Fibroblast of lung (primary cell): ENCODE measurements around the gene TJP3. TPM values are rescaled to one million over a fixed set of nuclear protein-coding genes. Genes with fewer than 3 reads are reported as not detected.

Source experiments
- DNase-seq, 2 donors: peaks; one replicate each; pipeline versions ENCODE4 v3.0.0 to v3.0.0-alpha.2; 2010; ENCODE audit warnings: low read depth in 2 of 2
- H2AFZ ChIP-seq: 2 replicates; pipeline ENCODE4 v1.5.1; 2012; ENCODE audit warnings: low read length, control low read depth, inconsistent platforms
- H3K27ac ChIP-seq: 2 replicates; pipeline ENCODE4 v1.5.1; 2011; ENCODE audit warnings: low read length, control low read depth; ENCODE audit not compliant: insufficient read depth
- H3K27me3 ChIP-seq: 2 replicates; pipeline ENCODE4 v1.5.1; 2011; ENCODE audit warnings: mild to moderate bottlenecking, low read length; ENCODE audit not compliant: control insufficient read depth, insufficient read depth
- H3K36me3 ChIP-seq: 2 replicates; pipeline ENCODE4 v1.5.1; 2011; ENCODE audit warnings: low read length; ENCODE audit not compliant: control insufficient read depth, insufficient read depth
- H3K4me1 ChIP-seq: 2 replicates; pipeline ENCODE4 v1.5.1; 2011; ENCODE audit warnings: low read length; ENCODE audit not compliant: control insufficient read depth, insufficient read depth; ENCODE audit errors: extremely low read depth
- H3K4me2 ChIP-seq: 2 replicates; pipeline ENCODE4 v1.5.1; 2011; ENCODE audit warnings: low read length, control low read depth; ENCODE audit not compliant: insufficient read depth; ENCODE audit errors: extremely low read depth
- H3K4me3 ChIP-seq, 4 experiments: fragments of 200-600 bp in 1 of 4; sonication (generic) in 1 of 4; replicated peaks in 1 of 4; 2 replicates each; pipeline ENCODE4 v1.5.1; 2011 to 2016; ENCODE audit warnings: low read length in 4 of 4, low read depth in 3 of 4, mild to moderate bottlenecking in 3 of 4, control low read depth in 2 of 4, inconsistent platforms in 1 of 4, mixed read lengths in 1 of 4; ENCODE audit not compliant: insufficient read depth in 1 of 4; ENCODE audit errors: control extremely low read depth in 1 of 4
- H3K79me2 ChIP-seq: 2 replicates; pipeline ENCODE4 v1.5.1; 2012; ENCODE audit warnings: mild to moderate bottlenecking, low read length, inconsistent platforms; ENCODE audit not compliant: control insufficient read depth, insufficient read depth
- H3K9ac ChIP-seq: 2 replicates; pipeline ENCODE4 v1.5.1; 2011; ENCODE audit warnings: mild to moderate bottlenecking, low read length, control low read depth; ENCODE audit not compliant: insufficient read depth
- H3K9me3 ChIP-seq: 2 replicates; pipeline ENCODE4 v1.5.1; 2012; ENCODE audit warnings: low read depth, low read length; ENCODE audit not compliant: control insufficient read depth, insufficient read depth
- H4K20me1 ChIP-seq: 2 replicates; pipeline ENCODE4 v1.5.1; 2011; ENCODE audit warnings: low read length; ENCODE audit not compliant: control insufficient read depth, insufficient read depth; ENCODE audit errors: extremely low read depth
- EZH2 ChIP-seq: IDR thresholded peaks from 2 replicates; pipeline ENCODE4 v1.5.1; 2012; ENCODE audit warnings: low read length, control low read depth, mild to moderate bottlenecking; ENCODE audit errors: missing control alignments
- polyA plus RNA-seq, 2 donors: library from polyadenylated mRNA; depleted of rRNA in 1 of 2; stranded (reverse) in 1 of 2; unstranded in 1 of 2; fragments of >200 nt; gene quantifications; 2 replicates each; pipeline ENCODE4 v1.2.1, GENCODE V29; 2011 to 2012; ENCODE audit warnings: missing spikeins in 1 of 2
- total RNA-seq: library from RNA; depleted of rRNA; stranded (reverse); fragments of >200 nt; gene quantifications from 2 replicates; pipeline ENCODE4 v1.2.1, GENCODE V29; 2014
- TF ChIP-seq, protein P1 (sequence below), 2 donors: IDR thresholded peaks in 1 of 2; conservative IDR thresholded peaks in 1 of 2; 1 replicate in 1 of 2; 2 replicates in 1 of 2; pipeline ENCODE4 v1.5.1; 2011 to 2012; ENCODE audit warnings: low read length in 2 of 2, control low read depth in 1 of 2, inconsistent platforms in 1 of 2, low read depth in 1 of 2, mild to moderate bottlenecking in 1 of 2

TJP3 gene
- total and polyA plus RNA-seq, 2 donors (not counting 1 experiment from before 2014, with no cell fraction given), result not detected

DNA sequence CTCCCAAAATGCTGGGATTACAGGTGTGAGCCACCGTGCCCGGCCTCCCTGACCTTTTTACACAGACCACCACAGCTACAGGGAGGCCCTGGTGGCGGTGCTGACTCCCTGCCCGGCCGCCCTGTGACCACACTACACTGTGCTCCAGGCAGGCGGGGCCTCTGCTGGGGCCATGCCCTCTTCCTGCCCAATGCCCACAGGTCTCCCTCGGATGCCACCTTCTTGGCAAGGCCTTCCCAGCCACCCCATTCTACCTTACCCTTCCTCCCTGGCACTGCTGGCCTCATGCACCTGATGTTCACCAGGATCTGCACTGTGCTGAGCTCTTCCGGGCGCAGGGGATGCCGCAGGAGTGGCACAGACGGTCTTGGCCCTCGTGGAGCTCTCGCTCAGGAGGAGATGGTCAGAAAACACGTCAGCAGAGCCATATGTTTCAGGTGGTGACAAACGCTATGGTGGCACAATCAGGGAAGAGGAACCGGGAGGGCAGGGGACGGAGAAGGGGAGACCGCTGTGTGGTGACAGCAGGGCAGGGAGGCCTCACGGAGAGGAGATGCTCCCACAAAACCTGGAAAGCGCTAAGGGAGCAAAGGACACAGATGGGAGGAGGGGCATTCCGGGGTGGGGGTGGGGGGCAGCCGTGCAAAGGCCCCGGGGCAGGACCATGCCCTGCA lies 12.1 kb upstream of the TJP3 start:
- TF ChIP-seq EZH2, result no peak
- Histone ChIP-seq H2AFZ (no peak overlapping the region), H3K4me3 (no peak overlapping the region), H3K27me3 (no peaks in the 10 kb centered on the region), H3K9me3 (no peaks in the 10 kb centered on the region), H3K79me2 (peaks cover 46% of the 10 kb centered on the region), H3K4me1 (peaks cover 3% of the 10 kb centered on the region), H3K36me3 (peaks cover 4% of the 10 kb centered on the region), H3K9ac (no peak overlapping the region), H3K27ac (no peak overlapping the region), H4K20me1 (no peaks in the 10 kb centered on the region), H3K4me2 (no peak overlapping the region)
- DNase-seq, result no peak

DNA sequence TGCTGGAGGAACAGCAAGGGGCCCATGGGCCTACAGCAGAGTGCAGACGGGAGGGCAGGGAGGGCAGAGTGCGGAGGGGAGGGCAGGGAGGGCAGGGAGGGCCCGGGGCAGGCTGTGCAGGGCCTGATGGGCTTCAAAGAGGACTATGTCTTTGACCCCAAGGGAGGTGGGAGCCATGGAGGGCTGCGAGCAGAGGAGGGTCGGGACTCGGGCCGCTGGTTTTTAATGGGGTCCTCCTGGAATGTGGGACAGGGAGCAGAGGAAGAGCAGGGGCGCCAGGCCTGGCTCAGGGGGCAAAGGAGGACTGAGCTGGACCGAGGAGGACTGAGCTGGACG lies 11.6 kb upstream of the TJP3 start:
- Histone ChIP-seq H3K9me3 (no peaks in the 10 kb centered on the region), H3K27me3 (no peaks in the 10 kb centered on the region), H2AFZ (no peak overlapping the region), H3K4me1 (peaks cover 3% of the 10 kb centered on the region), H3K4me2 (no peak overlapping the region), H3K79me2 (peaks cover 46% of the 10 kb centered on the region), H3K27ac (no peak overlapping the region), H3K9ac (no peak overlapping the region), H3K4me3 (no peak overlapping the region), H3K36me3 (peaks cover 4% of the 10 kb centered on the region), H4K20me1 (no peaks in the 10 kb centered on the region)
- TF ChIP-seq, protein P1, sequence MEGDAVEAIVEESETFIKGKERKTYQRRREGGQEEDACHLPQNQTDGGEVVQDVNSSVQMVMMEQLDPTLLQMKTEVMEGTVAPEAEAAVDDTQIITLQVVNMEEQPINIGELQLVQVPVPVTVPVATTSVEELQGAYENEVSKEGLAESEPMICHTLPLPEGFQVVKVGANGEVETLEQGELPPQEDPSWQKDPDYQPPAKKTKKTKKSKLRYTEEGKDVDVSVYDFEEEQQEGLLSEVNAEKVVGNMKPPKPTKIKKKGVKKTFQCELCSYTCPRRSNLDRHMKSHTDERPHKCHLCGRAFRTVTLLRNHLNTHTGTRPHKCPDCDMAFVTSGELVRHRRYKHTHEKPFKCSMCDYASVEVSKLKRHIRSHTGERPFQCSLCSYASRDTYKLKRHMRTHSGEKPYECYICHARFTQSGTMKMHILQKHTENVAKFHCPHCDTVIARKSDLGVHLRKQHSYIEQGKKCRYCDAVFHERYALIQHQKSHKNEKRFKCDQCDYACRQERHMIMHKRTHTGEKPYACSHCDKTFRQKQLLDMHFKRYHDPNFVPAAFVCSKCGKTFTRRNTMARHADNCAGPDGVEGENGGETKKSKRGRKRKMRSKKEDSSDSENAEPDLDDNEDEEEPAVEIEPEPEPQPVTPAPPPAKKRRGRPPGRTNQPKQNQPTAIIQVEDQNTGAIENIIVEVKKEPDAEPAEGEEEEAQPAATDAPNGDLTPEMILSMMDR (conservative IDR thresholded peaks at IDR 0.05 in 1 of 2, IDR thresholded peaks at IDR 0.05 in 1 of 2; ENCODE audit: low read depth in 1 of 2, low read length in 2 of 2), result no peak
- TF ChIP-seq EZH2, result no peak
- no peak for DNase-seq

DNA sequence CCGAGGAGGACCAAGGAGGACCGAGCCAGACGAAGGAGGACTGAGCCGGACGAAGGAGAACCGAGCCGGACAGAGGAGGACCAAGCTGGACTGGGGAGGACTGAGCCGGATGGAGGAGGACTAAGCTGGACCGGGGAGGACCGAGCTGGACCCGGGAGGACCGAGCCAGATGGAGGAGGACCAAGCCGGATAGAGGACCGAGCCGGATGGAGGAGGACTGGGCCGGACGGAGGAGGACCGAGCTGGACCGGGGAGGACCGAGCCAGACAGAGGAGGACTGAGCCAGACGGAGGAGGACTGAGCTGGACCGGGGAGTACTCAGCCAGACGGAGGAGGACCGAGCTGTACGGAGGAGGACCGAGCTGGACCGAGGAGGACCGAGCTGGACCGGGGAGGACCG lies 11.1 kb upstream of the TJP3 start:
- Histone ChIP-seq H2AFZ (no peak overlapping the region), H3K4me3 (no peak overlapping the region), H4K20me1 (no peaks in the 10 kb centered on the region), H3K9ac (no peak overlapping the region), H3K27me3 (no peaks in the 10 kb centered on the region), H3K4me2 (no peak overlapping the region), H3K4me1 (peaks cover 3% of the 10 kb centered on the region), H3K27ac (no peak overlapping the region), H3K9me3 (no peaks in the 10 kb centered on the region), H3K79me2 (peaks cover 43% of the 10 kb centered on the region), H3K36me3 (peaks cover 4% of the 10 kb centered on the region)
- no peak for DNase-seq
- TF ChIP-seq EZH2, result no peak
- TF ChIP-seq, protein P1 (conservative IDR thresholded peaks at IDR 0.05 in 1 of 2, IDR thresholded peaks at IDR 0.05 in 1 of 2; ENCODE audit: low read depth in 1 of 2, low read length in 2 of 2), result no peak
